GM12878 (cell line): ENCODE results near the gene ARIH2. TPM values are rescaled to one million over a fixed set of nuclear protein-coding genes. Genes with fewer than 3 reads are reported as not detected.
A peak's percentile ranks its signal among the peaks of the same experiment; 100 is the strongest.

Experiments used
- ATAC-seq: fragments of 200-7000 bp; cut with Tn5 transposase; 3 replicates; pipeline ENCODE4 v1.9.1; 2020; ENCODE audit warnings: mild to moderate bottlenecking, moderate library complexity
- BruUV-seq: library from RNA; stranded (reverse); fragments of 400-500 nt; replicated peaks from 2 replicates; lab custom pipeline; 2021; lab: Mats Ljungman, UMichigan
- CTCF ChIA-PET: fragments of 300-600 bp; sonication (Branson Sonifier 250); formaldehyde crosslinking; extraction: SDS; loops from one replicate; lab custom pipeline; 2021; ENCODE audit warnings: inconsistent platforms; lab: Yijun Ruan, JAX
- POLR2A ChIA-PET: fragments of 350-600 bp; formaldehyde crosslinking; extraction: SDS; loops from one replicate; lab custom pipeline; 2021; ENCODE audit warnings: inconsistent platforms; lab: Charles Lee
- RAD21 ChIA-PET: fragments of 300-600 bp; sonication (Branson Sonifier 250); formaldehyde crosslinking; loops from one replicate; lab custom pipeline; 2023; ENCODE audit warnings: antibody characterized with exemption; ENCODE audit not compliant: unreplicated experiment; lab: Charles Lee
- SMC1A ChIA-PET: fragments of 300-600 bp; sonication (Branson Sonifier 250); formaldehyde crosslinking; loops from one replicate; lab custom pipeline; 2023; ENCODE audit not compliant: unreplicated experiment, uncharacterized antibody; lab: Charles Lee
- DNase-seq: peaks from one replicate; pipeline ENCODE4 v3.0.0-alpha.2; 2011; ENCODE audit warnings: low read depth, low spot score
- FAIRE-seq: peaks from 3 replicates; lab custom pipeline; 2011; peaks lifted over from hg19 to GRCh38; lab: Jason Lieb, UNC
- H2AFZ ChIP-seq: 2 replicates; pipeline ENCODE4 v1.6.0; 2011; ENCODE audit warnings: low read depth, low read length, control low read depth; ENCODE audit not compliant: control insufficient read depth
- H3K27ac ChIP-seq: 2 replicates; pipeline ENCODE4 v1.5.1; 2011; ENCODE audit warnings: control low read depth; ENCODE audit not compliant: control insufficient read depth, insufficient read depth
- H3K27me3 ChIP-seq, 2 experiments: replicated peaks in 1 of 2; 2 replicates each; pipeline versions ENCODE4 v1.6.0 to v1.6.1; 2011; ENCODE audit warnings: low read length in 1 of 2; ENCODE audit not compliant: control insufficient read depth in 2 of 2, insufficient read depth in 2 of 2
- H3K36me3 ChIP-seq, 2 experiments: 2 replicates each; pipeline ENCODE4 v1.5.1; 2011; ENCODE audit warnings: low read length in 1 of 2; ENCODE audit not compliant: control insufficient read depth in 2 of 2, insufficient read depth in 2 of 2
- H3K4me1 ChIP-seq: 2 replicates; pipeline ENCODE4 v1.6.1; 2011; ENCODE audit warnings: mild to moderate bottlenecking, low read length, moderate library complexity, mixed read lengths; ENCODE audit not compliant: control insufficient read depth, insufficient read depth
- H3K4me2 ChIP-seq: 2 replicates; pipeline ENCODE4 v1.6.0; 2011; ENCODE audit warnings: control low read depth; ENCODE audit not compliant: control insufficient read depth, insufficient read depth
- H3K4me3 ChIP-seq: fragments of 200-600 bp; sonication (generic); 2 replicates; pipeline ENCODE4 v1.5.1; 2016
- H3K79me2 ChIP-seq: 2 replicates; pipeline ENCODE4 v1.6.0; 2011; ENCODE audit warnings: low read length; ENCODE audit not compliant: control insufficient read depth, insufficient read depth
- H3K9ac ChIP-seq: 2 replicates; pipeline ENCODE4 v1.8.0; 2011; ENCODE audit warnings: low read length, control low read depth, mixed read lengths; ENCODE audit not compliant: control insufficient read depth, insufficient read depth
- H3K9me3 ChIP-seq: replicated peaks from 3 replicates; pipeline ENCODE4 v1.5.1; 2011; ENCODE audit warnings: mild to moderate bottlenecking, low read length; ENCODE audit not compliant: control insufficient read depth, insufficient read depth
- H4K20me1 ChIP-seq: 2 replicates; pipeline ENCODE4 v1.6.0; 2011; ENCODE audit not compliant: control insufficient read depth, insufficient read depth
- MXI1 ChIP-seq: fragments of 150-350 bp; IDR thresholded peaks from 2 replicates; pipeline ENCODE4 v1.6.1; 2011; ENCODE audit warnings: low read depth, mild to moderate bottlenecking, inconsistent platforms, low read length, improper control_type of control experiment
- POU2F2 ChIP-seq: IDR thresholded peaks from 3 replicates; pipeline ENCODE4 v1.6.1; 2011; ENCODE audit warnings: low read depth, mild to moderate bottlenecking, low read length, borderline replicate concordance
- SUPT20H ChIP-seq: IDR thresholded peaks from 2 replicates; pipeline ENCODE4 v1.6.1; 2011; ENCODE audit warnings: low read depth, mild to moderate bottlenecking, low read length, moderate library complexity, borderline replicate concordance; ENCODE audit not compliant: control insufficient read depth
- TAF1 ChIP-seq: IDR thresholded peaks from 2 replicates; pipeline ENCODE4 v1.6.1; 2011; ENCODE audit warnings: mild to moderate bottlenecking, low read depth, low read length, borderline replicate concordance
- TARDBP ChIP-seq: IDR thresholded peaks from 2 replicates; pipeline ENCODE4 v1.6.1; 2016; ENCODE audit warnings: borderline replicate concordance
- WGBS: methylation state at CpG from one replicate; pipeline ENCODE4 v1.1.6; 2016; ENCODE audit warnings: low lambda C conversion rate; ENCODE audit not compliant: insufficient replicate concordance, insufficient coverage; ENCODE audit errors: missing lambda C conversion rate; 5-methylcytosine and 5-hydroxymethylcytosine counted together
- in situ Hi-C: fragments of 300-500 bp; cut with MboI; formaldehyde crosslinking; loops from 9 replicates; pipeline ENCODE4 v1.14.3; 2018; ENCODE audit warnings: mixed read lengths
- intact Hi-C: fragments of 100-400 bp; cut with micrococcal nuclease; formaldehyde crosslinking; loops from one replicate; pipeline ENCODE4 v1.14.2; 2022; ENCODE audit not compliant: unreplicated experiment
- polyA plus RNA-seq, 11 experiments: library from polyadenylated mRNA; depleted of rRNA in 4 of 11; unstranded in 6 of 11; stranded (reverse) in 5 of 11; fragments of >200 nt; fragmentation: Nextera tagmentation in 4 of 11; fragmentation: Illumina TruSeq in 1 of 11; extraction: Ambion mirVana in 4 of 11; extraction: Trizol in 1 of 11; gene quantifications; 1 replicate in 1 of 11; 2 replicates in 10 of 11; pipeline versions ENCODE4 v1.2.1 to v1.2.3, GENCODE V29; 2011 to 2016; ENCODE audit warnings: inconsistent platforms in 2 of 11, missing spikeins in 2 of 11, low read depth in 1 of 11
- total RNA-seq, 4 experiments: library from RNA; depleted of rRNA in 3 of 4; stranded (reverse); fragments of >200 nt in 3 of 4; fragmentation: Illumina TruSeq in 1 of 4; extraction: Trizol in 1 of 4; gene quantifications; 2 replicates each; pipeline versions ENCODE4 v1.2.1 to v1.2.3, GENCODE V29; 2013 to 2021

ARIH2 gene
- total and polyA plus RNA-seq, 10 of the 15 experiments (the other 5 are each of a cell fraction or from before 2014, with no cell fraction given): 18.7 to 74.7 (median 63.7) TPM

DNA sequence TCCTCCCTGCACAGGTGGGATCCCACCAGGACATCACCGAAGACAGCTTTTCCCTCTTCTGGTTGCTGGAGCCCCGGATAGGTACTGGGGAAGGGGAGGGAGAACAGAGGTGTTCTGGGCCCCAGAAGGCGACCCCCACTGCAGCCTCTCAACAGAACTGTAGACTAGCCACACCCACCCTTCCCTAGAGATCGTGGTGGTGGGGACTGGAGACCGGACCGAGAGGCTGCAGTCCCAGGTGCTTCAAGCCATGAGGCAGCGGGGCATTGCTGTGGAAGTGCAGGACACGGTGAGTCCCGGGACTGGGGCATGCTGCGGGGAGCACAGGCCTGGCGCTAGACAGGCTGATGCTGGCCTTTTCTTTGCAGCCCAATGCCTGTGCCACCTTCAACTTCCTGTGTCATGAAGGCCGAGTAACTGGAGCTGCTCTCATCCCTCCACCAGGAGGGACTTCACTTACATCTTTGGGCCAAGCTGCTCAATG, 104.1 kb downstream of the ARIH2 start:
- FAIRE-seq: no peak
- WGBS: under 1% methylated on average over 12 of the region's 12 CpGs
- ChIA-PET POLR2A (interaction anchor here (0.6 to 4.3 kb wide), 8 partner anchors 9 to 104 kb away, joined by 3 to 69 read pairs (median 8); partner anchors contain the start of genes USP19 and WDR6), SMC1A (interaction anchor here (1.5 to 6.1 kb wide), 4 partner anchors 16 to 135 kb away, joined by 3 to 31 read pairs (median 4); partner anchors contain the start of genes P4HTM and WDR6), RAD21 (interaction anchor here (0.9 to 4.1 kb wide), 5 partner anchors 16 to 81 kb away, joined by 3 to 22 read pairs (median 6); partner anchors contain the start of genes QARS1, QRICH1 and WDR6), CTCF (interaction anchor here (0.7 to 5.9 kb wide), 9 partner anchors 9 to 318 kb away, joined by 3 to 83 read pairs (median 13); partner anchors contain the start of genes P4HTM, QRICH1 and WDR6)
- intact Hi-C loops (loop anchor here (10.0 kb wide), 2 partner anchors 322 to 652 kb away; partner anchors contain the start of genes APEH and USP4), in situ Hi-C loops (no loop called here)
- BruUV-seq: no TSS peak
- H3K36me3 ChIP-seq: peaks cover 19% of the 10 kb centered on the region in 2 experiments
- H3K4me2 ChIP-seq: peak overlapping the region; percentile 89
- H3K9me3 ChIP-seq: no peaks in the 10 kb centered on the region
- DNase-seq: no peak
- TF ChIP-seq MXI1 (0 out of 2 replicates have a peak, but pooled peaks have one; percentile 19), TARDBP (no peak), POU2F2 (no peak), SUPT20H (no peak), TAF1 (no peak)
- H2AFZ ChIP-seq: peak overlapping the region; percentile 79; the same call in 1 of the 2 replicates
- no peaks in the 10 kb centered on the region for H4K20me1 ChIP-seq
- peak overlapping the region; percentile 95 for H3K4me3 ChIP-seq
- peak overlapping the region; percentile 81 for H3K9ac ChIP-seq
- no peaks in the 10 kb centered on the region for H3K27me3 ChIP-seq
- H3K27ac ChIP-seq: peak overlapping the region; percentile 94
- H3K79me2 ChIP-seq: peaks cover 56% of the 10 kb centered on the region
- H3K4me1 ChIP-seq: peaks cover 16% of the 10 kb centered on the region
- no peak for ATAC-seq
